K562 (cell line): ENCODE measurements around the gene SMAD5. TPM values are rescaled to one million over a fixed set of nuclear protein-coding genes. Genes with fewer than 3 reads are reported as not detected.

Experiments used
- ATAC-seq: fragments of 200-7000 bp; cut with Tn5 transposase; 3 replicates; pipeline ENCODE4 v1.9.1; 2020; ENCODE audit warnings: moderate library complexity
- BruUV-seq: library from RNA; stranded (reverse); fragments of 400-500 nt; replicated peaks from 2 replicates; lab custom pipeline; 2021; lab: Mats Ljungman, UMichigan
- CTCF ChIA-PET: fragments of 300-600 bp; formaldehyde crosslinking; extraction: SDS; loops from one replicate; lab custom pipeline; 2021; ENCODE audit warnings: low intra/inter-chr PET ratio; lab: Yijun Ruan, JAX
- POLR2A ChIA-PET: fragments of 300-600, 350-650 bp; sonication (Branson Sonifier 250); formaldehyde crosslinking; extraction: SDS; loops from one replicate; lab custom pipeline; 2021; ENCODE audit warnings: antibody characterized with exemption, inconsistent platforms; lab: Yijun Ruan, JAX
- DNase-seq, 4 experiments: peaks; one replicate each; pipeline versions ENCODE4 v3.0.0 to v3.0.0-alpha.2; 2011 to 2018; ENCODE audit warnings: low spot score in 3 of 4, mixed read lengths in 3 of 4; ENCODE audit errors: extremely low read depth in 1 of 4
- FAIRE-seq: peaks from 2 replicates; lab custom pipeline; 2011; peaks lifted over from hg19 to GRCh38; lab: Jason Lieb, UNC
- H2AFZ ChIP-seq: 2 replicates; pipeline ENCODE4 v1.6.0; 2011; ENCODE audit warnings: low read depth, low read length, control low read depth, inconsistent platforms
- H3K27ac ChIP-seq: fragments of 200-600 bp; 3 replicates; pipeline ENCODE4 v1.8.0; 2011; ENCODE audit warnings: low read depth, mild to moderate bottlenecking, control low read depth, inconsistent platforms, low read length, moderate library complexity, mixed read lengths; ENCODE audit errors: extremely low read depth
- H3K27me3 ChIP-seq, 2 experiments: fragments of 300-600 bp in 1 of 2; 2 replicates in 1 of 2; 3 replicates in 1 of 2; pipeline versions ENCODE4 v1.6.0 to v1.8.0; 2011; ENCODE audit warnings: inconsistent platforms in 2 of 2, low read length in 2 of 2, mild to moderate bottlenecking in 1 of 2, mixed read lengths in 1 of 2, moderate library complexity in 1 of 2; ENCODE audit not compliant: control insufficient read depth in 2 of 2, insufficient read depth in 2 of 2
- H3K36me3 ChIP-seq: fragments of 300-600 bp; 3 replicates; pipeline ENCODE4 v1.8.0; 2011; ENCODE audit warnings: mild to moderate bottlenecking, low read length, inconsistent platforms; ENCODE audit not compliant: control insufficient read depth, insufficient read depth
- H3K4me1 ChIP-seq, 2 experiments: fragments of 200-600 bp in 1 of 2; replicated peaks in 1 of 2; 2 replicates in 1 of 2; 3 replicates in 1 of 2; pipeline versions ENCODE4 v1.5.1 to v1.8.0; 2011; ENCODE audit warnings: inconsistent platforms in 2 of 2, low read length in 2 of 2, mild to moderate bottlenecking in 1 of 2, mixed read lengths in 1 of 2, moderate library complexity in 1 of 2; ENCODE audit not compliant: control insufficient read depth in 2 of 2, insufficient read depth in 2 of 2
- H3K4me2 ChIP-seq: 2 replicates; pipeline ENCODE4 v1.6.1; 2011; ENCODE audit warnings: low read length, control low read depth, inconsistent platforms, mixed read lengths; ENCODE audit not compliant: insufficient read depth
- H3K4me3 ChIP-seq: fragments of 200-600 bp; sonication (generic), shearing (Covaris generic); 2 replicates; pipeline ENCODE4 v1.5.1; 2016; ENCODE audit warnings: control low read depth, inconsistent platforms
- H3K79me2 ChIP-seq: fragments of 200-600 bp; 3 replicates; pipeline ENCODE4 v1.8.0; 2011; ENCODE audit warnings: low read length, inconsistent platforms; ENCODE audit not compliant: control insufficient read depth, insufficient read depth
- H3K9ac ChIP-seq, 2 experiments: 2 replicates each; pipeline versions ENCODE4 v1.6.0 to v1.6.1; 2011; ENCODE audit warnings: low read depth in 2 of 2, low read length in 2 of 2, control low read depth in 1 of 2, inconsistent platforms in 1 of 2, mild to moderate bottlenecking in 1 of 2, mixed read lengths in 1 of 2; ENCODE audit not compliant: insufficient read depth in 1 of 2
- H3K9me1 ChIP-seq: one replicate; pipeline ENCODE4 v1.6.0; 2011; ENCODE audit warnings: inconsistent platforms, mild to moderate bottlenecking, low read length, moderate library complexity; ENCODE audit not compliant: control insufficient read depth, insufficient read depth
- H3K9me3 ChIP-seq: replicated peaks from 2 replicates; pipeline ENCODE4 v1.5.1; 2011; ENCODE audit warnings: low read depth, low read length, inconsistent platforms; ENCODE audit not compliant: control insufficient read depth, insufficient read depth
- H4K20me1 ChIP-seq: replicated peaks from 2 replicates; pipeline ENCODE4 v1.6.1; 2011; ENCODE audit warnings: low read length, inconsistent platforms, mixed read lengths; ENCODE audit not compliant: control insufficient read depth, insufficient read depth
- CHD4 ChIP-seq: fragments of 200-600 bp; sonication (generic); IDR thresholded peaks from 3 replicates; pipeline ENCODE4 v1.6.1; 2012; ENCODE audit warnings: low read depth, mild to moderate bottlenecking, mixed read lengths, low read length, inconsistent platforms; ENCODE audit not compliant: insufficient read depth, insufficient replicate concordance, poor library complexity, severe bottlenecking
- DDX20 ChIP-seq: fragments of 450-650 bp; IDR thresholded peaks from 2 replicates; pipeline ENCODE4 v1.6.1; 2016; ENCODE audit warnings: missing genetic modification characterization, low read depth, mild to moderate bottlenecking, missing compliant biosample characterization, moderate library complexity
- DLX4 ChIP-seq: fragments of 250-450 bp; sonication (Bioruptor Pico); IDR thresholded peaks from 2 replicates; pipeline ENCODE4 v1.6.1; 2021; ENCODE audit warnings: mild to moderate bottlenecking
- EP400 ChIP-seq: fragments of 450-650 bp; IDR thresholded peaks from 2 replicates; pipeline ENCODE4 v1.6.1; 2017; ENCODE audit warnings: antibody characterized with exemption, mild to moderate bottlenecking, moderate library complexity
- ESRRB ChIP-seq: fragments of 250-450 bp; sonication (Bioruptor Pico); IDR thresholded peaks from 2 replicates; pipeline ENCODE4 v1.5.0; 2020; ENCODE audit warnings: mild to moderate bottlenecking, moderate library complexity, borderline replicate concordance
- EWSR1 ChIP-seq: fragments of 450-650 bp; IDR thresholded peaks from 2 replicates; pipeline ENCODE4 v1.6.1; 2018; ENCODE audit warnings: borderline replicate concordance, mild to moderate bottlenecking, low read depth, moderate library complexity; ENCODE audit not compliant: partially characterized antibody
- FOXK2 ChIP-seq, 2 experiments: fragments of 450-650 bp; IDR thresholded peaks in 1 of 2; conservative IDR thresholded peaks in 1 of 2; 2 replicates each; pipeline ENCODE4 v1.6.1; 2016; ENCODE audit warnings: low read depth in 2 of 2, mild to moderate bottlenecking in 1 of 2
- LCOR ChIP-seq: sonication (generic); formaldehyde crosslinking; IDR thresholded peaks from 2 replicates; pipeline ENCODE4 v1.8.0; 2022; ENCODE audit warnings: mild to moderate bottlenecking, missing genetic modification reagents
- NR0B1 ChIP-seq: fragments of 450-650 bp; IDR thresholded peaks from one replicate; pipeline ENCODE4 v1.6.1; 2018; ENCODE audit warnings: mild to moderate bottlenecking, moderate library complexity; ENCODE audit not compliant: partially characterized antibody
- PCBP2 ChIP-seq: fragments of 200-400 bp; formaldehyde crosslinking; IDR thresholded peaks from 2 replicates; pipeline ENCODE4 v1.6.1; 2018; ENCODE audit warnings: low read length, low read depth, mild to moderate bottlenecking, moderate library complexity; ENCODE audit not compliant: poor library complexity, severe bottlenecking
- PKNOX1 ChIP-seq: fragments of 450-650 bp; IDR thresholded peaks from 2 replicates; pipeline ENCODE4 v1.6.1; 2016
- XRCC4 ChIP-seq: IDR thresholded peaks from one replicate; pipeline ENCODE4 v1.6.1; 2011; ENCODE audit not compliant: insufficient read depth, insufficient read length; ENCODE audit errors: extremely low read depth
- ZNF76 ChIP-seq: fragments of 250-450 bp; sonication (Bioruptor Pico); IDR thresholded peaks from 2 replicates; pipeline ENCODE4 v1.4.0; 2020; ENCODE audit warnings: mild to moderate bottlenecking, moderate library complexity, borderline replicate concordance
- WGBS: fragments of 100-300 bp; shearing (Covaris generic); methylation state at CpG from one replicate; pipeline ENCODE4 v1.1.6; 2016; ENCODE audit warnings: low coverage, mixed read lengths; ENCODE audit not compliant: insufficient coverage; ENCODE audit errors: missing lambda C conversion rate; 5-methylcytosine and 5-hydroxymethylcytosine counted together
- in situ Hi-C: fragments of 300-500 bp; cut with MboI; formaldehyde crosslinking; loops from 4 replicates; pipeline ENCODE4 v1.15.0; 2018; ENCODE audit warnings: inconsistent platforms, mixed read lengths
- intact Hi-C: fragments of 100-400 bp; cut with micrococcal nuclease; formaldehyde crosslinking; loops from 2 replicates; pipeline ENCODE4 v1.14.2; 2022
- polyA plus RNA-seq, 8 experiments: library from polyadenylated mRNA; depleted of rRNA in 4 of 8; stranded (reverse) in 5 of 8; unstranded in 3 of 8; fragments of >200 nt; fragmentation: Nextera tagmentation in 2 of 8; fragmentation: Illumina TruSeq in 1 of 8; extraction: Ambion mirVana in 2 of 8; extraction: Trizol in 1 of 8; gene quantifications; 2 replicates each; pipeline versions ENCODE4 v1.2.1 to v1.2.3, GENCODE V29; 2011 to 2014; ENCODE audit warnings: inconsistent platforms in 1 of 8, missing spikeins in 1 of 8
- total RNA-seq, 7 experiments: library from RNA; depleted of rRNA in 6 of 7; stranded (reverse); fragments of >200 nt in 6 of 7; fragmentation: Illumina TruSeq in 2 of 7; extraction: Trizol in 2 of 7; gene quantifications; 2 replicates each; pipeline versions ENCODE4 v1.2.1 to v1.2.3, GENCODE V29; 2011 to 2021; ENCODE audit warnings: low replicate concordance in 1 of 7

Gene SMAD5
- total and polyA plus RNA-seq, 9 of the 15 experiments (the other 6 are each of a cell fraction or from before 2014, with no cell fraction given), result 12.4 to 53.9 (median 20.3) TPM

GRCh38 chr5:136099870-136100269 is 32.8 kb upstream of the SMAD5 start:
- Histone ChIP-seq H3K79me2 (no peaks in the 10 kb centered on the region), H2AFZ (no peak overlapping the region), H3K9ac (no peak overlapping the region), H3K36me3 (no peaks in the 10 kb centered on the region), H3K27me3 (peaks cover 12 to 15% of the 10 kb centered on the region in 2 experiments; a peak in 3 of 5 replicates), H3K4me2 (no peak overlapping the region), H3K4me1 (no peaks in the 10 kb centered on the region; a peak in 1 of 5 replicates), H3K9me1 (no peaks in the 10 kb centered on the region), H3K4me3 (no peak overlapping the region), H4K20me1 (no peaks in the 10 kb centered on the region), H3K9me3 (no peaks in the 10 kb centered on the region), H3K27ac (no peak overlapping the region)
- TF ChIP-seq DLX4 (CRISPR knock-in tag) (no peak), EP400 (no peak), LCOR (no peak), XRCC4 (no peak)
- ATAC-seq, result no peak
- CTCF ChIA-PET, result no interaction called here
- WGBS, result 2% methylated on average over 3 of the region's 3 CpGs
- no peak for DNase-seq
- POLR2A ChIA-PET, result interaction anchor here (1.0 kb wide), 1 partner anchor 10 kb away, joined by 3 read pairs; no protein-coding TSS in a partner anchor
- in situ Hi-C loops, result no loop called here
- no peak for FAIRE-seq
- intact Hi-C loops, result no loop called here
- no TSS peak for BruUV-seq

- H3K4me2 ChIP-seq, result no peak overlapping the region
- H2AFZ ChIP-seq, result no peak overlapping the region
- no peaks in the 10 kb centered on the region for H3K9me3 ChIP-seq
- no peak overlapping the region for H3K4me3 ChIP-seq
- H3K27me3 ChIP-seq, result peaks cover 10 to 12% of the 10 kb centered on the region in 2 experiments; a peak in 3 of 5 replicates
- intact Hi-C loops, result no loop called here
- ATAC-seq (no peak), FAIRE-seq (no peak), DNase-seq (no peak)
- H3K9ac ChIP-seq, result no peak overlapping the region
- 13% methylated on average over 1 of the region's 1 CpG for WGBS
- no peaks in the 10 kb centered on the region for H3K79me2 ChIP-seq
- POLR2A ChIA-PET, result no interaction called here
- no peaks in the 10 kb centered on the region for H3K36me3 ChIP-seq
- H3K27ac ChIP-seq, result no peak overlapping the region
- in situ Hi-C loops, result no loop called here
- CTCF ChIA-PET, result no interaction called here
- no peaks in the 10 kb centered on the region; a peak in 1 of 5 replicates for H3K4me1 ChIP-seq
- no peaks in the 10 kb centered on the region for H3K9me1 ChIP-seq
- no peaks in the 10 kb centered on the region for H4K20me1 ChIP-seq
- no TSS peak for BruUV-seq
- TF ChIP-seq NR0B1 (no peak), FOXK2 (conservative IDR thresholded peaks at IDR 0.05 in 1 of 2, IDR thresholded peaks at IDR 0.05 in 1 of 2; ENCODE audit: low read depth in 2 of 2) (no peak), EWSR1 (no peak), PKNOX1 (no peak), CHD4 (peak; percentile 60), PCBP2 (no peak), ZNF76 (CRISPR knock-in tag) (no peak), ESRRB (CRISPR knock-in tag) (no peak), DDX20 (tag) (no peak)
These were observed 30.8 kb upstream of the SMAD5 start for GRCh38 chr5:136101884-136102283.
